SK-N-SH treated with all-trans-retinoic acid at 6 μM for 48 hours (cell line): ENCODE results near the gene WNK2.
"Not testable (repeated sequence)": the region's sequence is repeated elsewhere in the genome, so short reads cannot be mapped to it uniquely, and the experiment has no call there.

Experiments used
- ATAC-seq: fragments of 200-7000 bp; cut with Tn5 transposase; 3 replicates; pipeline ENCODE4 v1.9.1; 2020; ENCODE audit warnings: mild to moderate bottlenecking, moderate library complexity
- BACH2 ChIP-seq: fragments of 250-450 bp; sonication (Bioruptor Pico); IDR thresholded peaks from 2 replicates; pipeline ENCODE4 v1.9.0; 2021; ENCODE audit warnings: mild to moderate bottlenecking, borderline replicate concordance
- CSDC2 ChIP-seq: fragments of 250-450 bp; sonication (Bioruptor Pico); IDR thresholded peaks from 2 replicates; pipeline ENCODE4 v1.5.0; 2020; ENCODE audit warnings: mild to moderate bottlenecking, moderate library complexity
- ESRRG ChIP-seq: fragments of 250-450 bp; sonication (Bioruptor Pico); IDR thresholded peaks from 2 replicates; pipeline ENCODE4 v1.6.1; 2021; ENCODE audit warnings: mild to moderate bottlenecking
- GLIS3 ChIP-seq: fragments of 250-450 bp; sonication (Bioruptor Pico); IDR thresholded peaks from 2 replicates; pipeline ENCODE4 v1.5.0; 2020; ENCODE audit warnings: mild to moderate bottlenecking, moderate library complexity
- ISL1 ChIP-seq: fragments of 250-450 bp; sonication (Bioruptor Pico); IDR thresholded peaks from 2 replicates; pipeline ENCODE4 v2.1.2; 2022; ENCODE audit warnings: mild to moderate bottlenecking, moderate library complexity
- OSR1 ChIP-seq: fragments of 250-450 bp; sonication (Bioruptor Pico); IDR thresholded peaks from 2 replicates; pipeline ENCODE4 v1.8.0; 2022; ENCODE audit warnings: moderate library complexity, mild to moderate bottlenecking, inconsistent platforms
- PPARA ChIP-seq: fragments of 250-450 bp; sonication (Bioruptor Pico); IDR thresholded peaks from 2 replicates; pipeline ENCODE4 v1.5.0; 2020; ENCODE audit warnings: mild to moderate bottlenecking, borderline replicate concordance
- SNAI2 ChIP-seq: fragments of 250-450 bp; sonication (Bioruptor Pico); IDR thresholded peaks from 2 replicates; pipeline ENCODE4 v1.5.0; 2020; ENCODE audit warnings: mild to moderate bottlenecking, moderate library complexity
- TCF4 ChIP-seq: fragments of 250-450 bp; sonication (Bioruptor Pico); IDR thresholded peaks from 2 replicates; pipeline ENCODE4 v1.8.0; 2021; ENCODE audit warnings: mild to moderate bottlenecking, moderate library complexity, borderline replicate concordance
- TOX ChIP-seq: fragments of 250-450 bp; sonication (Bioruptor Pico); IDR thresholded peaks from 2 replicates; pipeline ENCODE4 v1.8.0; 2021; ENCODE audit warnings: mild to moderate bottlenecking, moderate library complexity, borderline replicate concordance
- ZC3H10 ChIP-seq: fragments of 250-450 bp; sonication (Bioruptor Pico); IDR thresholded peaks from 2 replicates; pipeline ENCODE4 v1.5.1; 2021; ENCODE audit warnings: mild to moderate bottlenecking, moderate library complexity
- ZFP3 ChIP-seq: fragments of 250-450 bp; sonication (Bioruptor Pico); IDR thresholded peaks from 2 replicates; pipeline ENCODE4 v1.5.0; 2020; ENCODE audit warnings: mild to moderate bottlenecking, moderate library complexity
- ZFP30 ChIP-seq: fragments of 450-650 bp; formaldehyde crosslinking; IDR thresholded peaks from 2 replicates; pipeline ENCODE4 v1.5.0; 2022; ENCODE audit warnings: mild to moderate bottlenecking, moderate library complexity
- ZNF565 ChIP-seq: fragments of 450-650 bp; formaldehyde crosslinking; conservative IDR thresholded peaks from 2 replicates; pipeline ENCODE4 v1.5.0; 2020; ENCODE audit warnings: low read depth, mild to moderate bottlenecking, moderate library complexity
- ZNF70 ChIP-seq: fragments of 450-650 bp; formaldehyde crosslinking; IDR thresholded peaks from 2 replicates; pipeline ENCODE4 v1.5.0; 2020; ENCODE audit warnings: mild to moderate bottlenecking, moderate library complexity
- ZNF8 ChIP-seq: fragments of 450-650 bp; formaldehyde crosslinking; IDR thresholded peaks from 2 replicates; pipeline ENCODE4 v1.5.0; 2020; ENCODE audit warnings: mild to moderate bottlenecking, moderate library complexity
- TF ChIP-seq, protein P1 (sequence below): fragments of 250-450 bp; sonication (Bioruptor Pico); IDR thresholded peaks from 2 replicates; pipeline ENCODE4 v1.5.1; 2020; ENCODE audit warnings: low read depth, mild to moderate bottlenecking, moderate library complexity
- TF ChIP-seq, protein P2 (sequence below): fragments of 250-450 bp; sonication (Bioruptor Pico); IDR thresholded peaks from 2 replicates; pipeline ENCODE4 v1.8.0; 2020; ENCODE audit warnings: mild to moderate bottlenecking, moderate library complexity, borderline replicate concordance
- TF ChIP-seq, protein P3 (sequence below): fragments of 250-450 bp; sonication (Bioruptor Pico); IDR thresholded peaks from 2 replicates; pipeline ENCODE4 v1.8.0; 2021; ENCODE audit warnings: low read depth, mild to moderate bottlenecking, moderate library complexity, borderline replicate concordance
- TF ChIP-seq, protein P4 (sequence below): fragments of 250-450 bp; sonication (Bioruptor Pico); IDR thresholded peaks from 2 replicates; pipeline ENCODE4 v1.5.1; 2021; ENCODE audit warnings: mild to moderate bottlenecking, moderate library complexity

WNK2 gene

GRCh38 chr9:93320591-93321219 lies 136.8 kb downstream of the WNK2 start:
- ATAC-seq = no peak
- TF ChIP-seq ZFP3 (CRISPR knock-in tag) = no peak
- no peak for TF ChIP-seq ZC3H10 (CRISPR knock-in tag)
- TF ChIP-seq PPARA (CRISPR knock-in tag) = no peak
- TF ChIP-seq ZFP30 (CRISPR knock-in tag) = no peak

- ATAC-seq = no peak
- TF ChIP-seq, protein P1, sequence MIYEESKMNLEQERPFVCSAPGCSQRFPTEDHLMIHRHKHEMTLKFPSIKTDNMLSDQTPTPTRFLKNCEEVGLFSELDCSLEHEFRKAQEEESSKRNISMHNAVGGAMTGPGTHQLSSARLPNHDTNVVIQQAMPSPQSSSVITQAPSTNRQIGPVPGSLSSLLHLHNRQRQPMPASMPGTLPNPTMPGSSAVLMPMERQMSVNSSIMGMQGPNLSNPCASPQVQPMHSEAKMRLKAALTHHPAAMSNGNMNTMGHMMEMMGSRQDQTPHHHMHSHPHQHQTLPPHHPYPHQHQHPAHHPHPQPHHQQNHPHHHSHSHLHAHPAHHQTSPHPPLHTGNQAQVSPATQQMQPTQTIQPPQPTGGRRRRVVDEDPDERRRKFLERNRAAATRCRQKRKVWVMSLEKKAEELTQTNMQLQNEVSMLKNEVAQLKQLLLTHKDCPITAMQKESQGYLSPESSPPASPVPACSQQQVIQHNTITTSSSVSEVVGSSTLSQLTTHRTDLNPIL (CRISPR knock-in tag) = no peak
- TF ChIP-seq CSDC2 (CRISPR knock-in tag) = no peak
- no peak for TF ChIP-seq ZNF8 (CRISPR knock-in tag)
- TF ChIP-seq ZNF70 = no peak
- no peak for TF ChIP-seq ZFP3 (CRISPR knock-in tag)
- TF ChIP-seq GLIS3 (CRISPR knock-in tag) = no peak
These were observed 137.3 kb downstream of the WNK2 start for GRCh38 chr9:93321220-93321610.

- ATAC-seq = not testable (repeated sequence)
These were observed 139.6 kb downstream of the WNK2 start for GRCh38 chr9:93323446-93323954.

DNA sequence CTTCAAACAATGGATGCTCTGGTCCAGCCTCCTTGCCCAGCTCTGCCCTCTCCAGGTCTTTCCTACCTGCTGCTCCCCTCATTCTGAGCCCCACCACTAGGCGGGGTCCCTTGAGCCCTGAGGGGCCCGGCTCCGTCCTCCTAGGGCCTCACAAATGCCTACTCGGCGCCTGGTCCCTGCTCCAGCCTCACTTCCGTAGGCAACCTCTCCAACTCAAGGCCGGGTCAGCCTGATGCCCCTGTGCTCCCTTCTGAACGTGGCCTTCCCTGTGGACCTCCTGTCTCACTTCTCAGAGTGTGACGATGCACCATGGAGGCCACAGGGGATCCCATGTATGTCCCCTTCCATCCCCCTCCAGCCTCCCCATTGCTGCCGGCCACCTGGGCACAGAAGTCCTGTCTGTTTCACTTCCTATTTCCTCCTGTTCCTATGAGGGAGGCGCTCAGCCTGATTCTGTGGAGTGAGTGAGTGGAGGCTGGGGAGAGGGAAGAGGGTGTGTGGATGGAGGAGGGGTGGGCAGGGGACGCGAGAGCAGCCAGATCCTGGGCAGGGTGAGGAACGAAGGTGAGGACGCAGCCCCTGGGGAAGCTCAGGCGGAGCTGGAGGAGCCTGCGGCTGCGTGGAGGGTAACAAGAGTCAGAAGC lies 140.4 kb downstream of the WNK2 start:
- ATAC-seq = no peak
- TF ChIP-seq ZFP30 (CRISPR knock-in tag) (no peak), GLIS3 (CRISPR knock-in tag) (no peak), TOX (no peak), ISL1 (CRISPR knock-in tag) (no peak), CSDC2 (CRISPR knock-in tag) (no peak), ZNF565 (CRISPR knock-in tag) (no peak), SNAI2 (CRISPR knock-in tag) (no peak), ZFP3 (CRISPR knock-in tag) (no peak), OSR1 (no peak)
- TF ChIP-seq, protein P1 (CRISPR knock-in tag) = no peak
- TF ChIP-seq, protein P2, sequence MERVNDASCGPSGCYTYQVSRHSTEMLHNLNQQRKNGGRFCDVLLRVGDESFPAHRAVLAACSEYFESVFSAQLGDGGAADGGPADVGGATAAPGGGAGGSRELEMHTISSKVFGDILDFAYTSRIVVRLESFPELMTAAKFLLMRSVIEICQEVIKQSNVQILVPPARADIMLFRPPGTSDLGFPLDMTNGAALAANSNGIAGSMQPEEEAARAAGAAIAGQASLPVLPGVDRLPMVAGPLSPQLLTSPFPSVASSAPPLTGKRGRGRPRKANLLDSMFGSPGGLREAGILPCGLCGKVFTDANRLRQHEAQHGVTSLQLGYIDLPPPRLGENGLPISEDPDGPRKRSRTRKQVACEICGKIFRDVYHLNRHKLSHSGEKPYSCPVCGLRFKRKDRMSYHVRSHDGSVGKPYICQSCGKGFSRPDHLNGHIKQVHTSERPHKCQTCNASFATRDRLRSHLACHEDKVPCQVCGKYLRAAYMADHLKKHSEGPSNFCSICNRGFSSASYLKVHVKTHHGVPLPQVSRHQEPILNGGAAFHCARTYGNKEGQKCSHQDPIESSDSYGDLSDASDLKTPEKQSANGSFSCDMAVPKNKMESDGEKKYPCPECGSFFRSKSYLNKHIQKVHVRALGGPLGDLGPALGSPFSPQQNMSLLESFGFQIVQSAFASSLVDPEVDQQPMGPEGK (CRISPR knock-in tag) = no peak

GRCh38 chr9:93325307-93326035 lies 141.5 kb downstream of the WNK2 start:
- TF ChIP-seq, protein P3, sequence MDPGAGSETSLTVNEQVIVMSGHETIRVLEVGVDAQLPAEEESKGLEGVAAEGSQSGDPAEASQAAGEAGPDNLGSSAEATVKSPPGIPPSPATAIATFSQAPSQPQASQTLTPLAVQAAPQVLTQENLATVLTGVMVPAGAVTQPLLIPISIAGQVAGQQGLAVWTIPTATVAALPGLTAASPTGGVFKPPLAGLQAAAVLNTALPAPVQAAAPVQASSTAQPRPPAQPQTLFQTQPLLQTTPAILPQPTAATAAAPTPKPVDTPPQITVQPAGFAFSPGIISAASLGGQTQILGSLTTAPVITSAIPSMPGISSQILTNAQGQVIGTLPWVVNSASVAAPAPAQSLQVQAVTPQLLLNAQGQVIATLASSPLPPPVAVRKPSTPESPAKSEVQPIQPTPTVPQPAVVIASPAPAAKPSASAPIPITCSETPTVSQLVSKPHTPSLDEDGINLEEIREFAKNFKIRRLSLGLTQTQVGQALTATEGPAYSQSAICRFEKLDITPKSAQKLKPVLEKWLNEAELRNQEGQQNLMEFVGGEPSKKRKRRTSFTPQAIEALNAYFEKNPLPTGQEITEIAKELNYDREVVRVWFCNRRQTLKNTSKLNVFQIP (CRISPR knock-in tag) = no peak
- TF ChIP-seq, protein P1 (CRISPR knock-in tag) = no peak
- TF ChIP-seq BACH2 = no peak
- TF ChIP-seq SNAI2 (CRISPR knock-in tag) = no peak
- TF ChIP-seq ZNF565 (CRISPR knock-in tag) = no peak
- no peak for TF ChIP-seq ZFP30 (CRISPR knock-in tag)
- no peak for TF ChIP-seq ZNF8 (CRISPR knock-in tag)
- TF ChIP-seq PPARA (CRISPR knock-in tag) = no peak
- TF ChIP-seq, protein P2 (CRISPR knock-in tag) = no peak
- TF ChIP-seq TOX = no peak
- no peak for TF ChIP-seq ESRRG (CRISPR knock-in tag)
- TF ChIP-seq, protein P4, sequence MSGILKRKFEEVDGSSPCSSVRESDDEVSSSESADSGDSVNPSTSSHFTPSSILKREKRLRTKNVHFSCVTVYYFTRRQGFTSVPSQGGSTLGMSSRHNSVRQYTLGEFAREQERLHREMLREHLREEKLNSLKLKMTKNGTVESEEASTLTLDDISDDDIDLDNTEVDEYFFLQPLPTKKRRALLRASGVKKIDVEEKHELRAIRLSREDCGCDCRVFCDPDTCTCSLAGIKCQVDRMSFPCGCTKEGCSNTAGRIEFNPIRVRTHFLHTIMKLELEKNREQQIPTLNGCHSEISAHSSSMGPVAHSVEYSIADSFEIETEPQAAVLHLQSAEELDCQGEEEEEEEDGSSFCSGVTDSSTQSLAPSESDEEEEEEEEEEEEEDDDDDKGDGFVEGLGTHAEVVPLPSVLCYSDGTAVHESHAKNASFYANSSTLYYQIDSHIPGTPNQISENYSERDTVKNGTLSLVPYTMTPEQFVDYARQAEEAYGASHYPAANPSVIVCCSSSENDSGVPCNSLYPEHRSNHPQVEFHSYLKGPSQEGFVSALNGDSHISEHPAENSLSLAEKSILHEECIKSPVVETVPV = no peak
- no peak for TF ChIP-seq OSR1
- no peak for TF ChIP-seq TCF4 (CRISPR knock-in tag)

More at GRCh38 chr9:93325307-93326035, 141.5 kb downstream of the WNK2 start:
- ATAC-seq = no peak
